ENCODE data around the gene RBP2.

Gene RBP2

GRCh38 chr3:139521144-139521543 lies 44.8 kb upstream of the RBP2 start:
- Histone ChIP-seq H3K27me3 (replicated peaks; ENCODE audit: insufficient read depth, low read length) (no peaks in the 10 kb centered on the region), H3K79me2 (ENCODE audit: low read length) (no peaks in the 10 kb centered on the region), H3F3A (ENCODE audit: insufficient read depth, low read length) (no peaks in the 10 kb centered on the region), H3K4me2 (ENCODE audit: low read depth, low read length) (no peak overlapping the region), H3K36me3 (replicated peaks; ENCODE audit: insufficient read depth, low read length) (no peaks in the 10 kb centered on the region), H3K9me2 (replicated peaks; ENCODE audit: insufficient read depth, low read length) (no peaks in the 10 kb centered on the region), H3K9me3 (replicated peaks; ENCODE audit: insufficient read depth, low read length) (no peaks in the 10 kb centered on the region), H3K9ac (ENCODE audit: low read length) (no peak overlapping the region), H2AFZ (ENCODE audit: low read length) (no peak overlapping the region), H3K4me1 (ENCODE audit: low read length) (no peaks in the 10 kb centered on the region), H4K20me1 (ENCODE audit: insufficient read depth, low read length) (no peaks in the 10 kb centered on the region), H3K27ac (ENCODE audit: low read length) (no peak overlapping the region), H3K4me3 (ENCODE audit: low read length) (no peak overlapping the region)
- no peak for DNase-seq
- TF ChIP-seq EZH2phosphoT487 (IDR thresholded peaks at IDR 0.05; ENCODE audit: low read length) (no peak), EZH2 (optimal IDR thresholded peaks at IDR 0.05; ENCODE audit: low read depth, low read length) (no peak)
- TF ChIP-seq, protein P1, sequence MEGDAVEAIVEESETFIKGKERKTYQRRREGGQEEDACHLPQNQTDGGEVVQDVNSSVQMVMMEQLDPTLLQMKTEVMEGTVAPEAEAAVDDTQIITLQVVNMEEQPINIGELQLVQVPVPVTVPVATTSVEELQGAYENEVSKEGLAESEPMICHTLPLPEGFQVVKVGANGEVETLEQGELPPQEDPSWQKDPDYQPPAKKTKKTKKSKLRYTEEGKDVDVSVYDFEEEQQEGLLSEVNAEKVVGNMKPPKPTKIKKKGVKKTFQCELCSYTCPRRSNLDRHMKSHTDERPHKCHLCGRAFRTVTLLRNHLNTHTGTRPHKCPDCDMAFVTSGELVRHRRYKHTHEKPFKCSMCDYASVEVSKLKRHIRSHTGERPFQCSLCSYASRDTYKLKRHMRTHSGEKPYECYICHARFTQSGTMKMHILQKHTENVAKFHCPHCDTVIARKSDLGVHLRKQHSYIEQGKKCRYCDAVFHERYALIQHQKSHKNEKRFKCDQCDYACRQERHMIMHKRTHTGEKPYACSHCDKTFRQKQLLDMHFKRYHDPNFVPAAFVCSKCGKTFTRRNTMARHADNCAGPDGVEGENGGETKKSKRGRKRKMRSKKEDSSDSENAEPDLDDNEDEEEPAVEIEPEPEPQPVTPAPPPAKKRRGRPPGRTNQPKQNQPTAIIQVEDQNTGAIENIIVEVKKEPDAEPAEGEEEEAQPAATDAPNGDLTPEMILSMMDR (IDR thresholded peaks at IDR 0.05; ENCODE audit: low read length), result no peak

- no peaks in the 10 kb centered on the region for H3F3A ChIP-seq (ENCODE audit: insufficient read depth, low read length)
- no peak for TF ChIP-seq EZH2phosphoT487 (IDR thresholded peaks at IDR 0.05; ENCODE audit: low read length)
- TF ChIP-seq, protein P1 (IDR thresholded peaks at IDR 0.05; ENCODE audit: low read length), result peak; percentile 32
- no peaks in the 10 kb centered on the region for H3K4me1 ChIP-seq (ENCODE audit: low read length)
- peak; percentile 8 for DNase-seq
- H3K4me3 ChIP-seq (ENCODE audit: low read length), result no peak overlapping the region
- H4K20me1 ChIP-seq (ENCODE audit: insufficient read depth, low read length), result no peaks in the 10 kb centered on the region
- H3K9ac ChIP-seq (ENCODE audit: low read length), result no peak overlapping the region
- no peaks in the 10 kb centered on the region for H3K27me3 ChIP-seq (replicated peaks; ENCODE audit: insufficient read depth, low read length)
- no peak overlapping the region for H3K27ac ChIP-seq (ENCODE audit: low read length)
- H2AFZ ChIP-seq (ENCODE audit: low read length), result no peak overlapping the region
- H3K9me3 ChIP-seq (replicated peaks; ENCODE audit: insufficient read depth, low read length), result no peaks in the 10 kb centered on the region
- H3K36me3 ChIP-seq (replicated peaks; ENCODE audit: insufficient read depth, low read length), result no peaks in the 10 kb centered on the region
- no peak overlapping the region for H3K4me2 ChIP-seq (ENCODE audit: low read depth, low read length)
- no peaks in the 10 kb centered on the region for H3K79me2 ChIP-seq (ENCODE audit: low read length)
- no peaks in the 10 kb centered on the region for H3K9me2 ChIP-seq (replicated peaks; ENCODE audit: insufficient read depth, low read length)
Observed at GRCh38 chr3:139519998-139520737, 43.9 kb upstream of the RBP2 start.

DNA sequence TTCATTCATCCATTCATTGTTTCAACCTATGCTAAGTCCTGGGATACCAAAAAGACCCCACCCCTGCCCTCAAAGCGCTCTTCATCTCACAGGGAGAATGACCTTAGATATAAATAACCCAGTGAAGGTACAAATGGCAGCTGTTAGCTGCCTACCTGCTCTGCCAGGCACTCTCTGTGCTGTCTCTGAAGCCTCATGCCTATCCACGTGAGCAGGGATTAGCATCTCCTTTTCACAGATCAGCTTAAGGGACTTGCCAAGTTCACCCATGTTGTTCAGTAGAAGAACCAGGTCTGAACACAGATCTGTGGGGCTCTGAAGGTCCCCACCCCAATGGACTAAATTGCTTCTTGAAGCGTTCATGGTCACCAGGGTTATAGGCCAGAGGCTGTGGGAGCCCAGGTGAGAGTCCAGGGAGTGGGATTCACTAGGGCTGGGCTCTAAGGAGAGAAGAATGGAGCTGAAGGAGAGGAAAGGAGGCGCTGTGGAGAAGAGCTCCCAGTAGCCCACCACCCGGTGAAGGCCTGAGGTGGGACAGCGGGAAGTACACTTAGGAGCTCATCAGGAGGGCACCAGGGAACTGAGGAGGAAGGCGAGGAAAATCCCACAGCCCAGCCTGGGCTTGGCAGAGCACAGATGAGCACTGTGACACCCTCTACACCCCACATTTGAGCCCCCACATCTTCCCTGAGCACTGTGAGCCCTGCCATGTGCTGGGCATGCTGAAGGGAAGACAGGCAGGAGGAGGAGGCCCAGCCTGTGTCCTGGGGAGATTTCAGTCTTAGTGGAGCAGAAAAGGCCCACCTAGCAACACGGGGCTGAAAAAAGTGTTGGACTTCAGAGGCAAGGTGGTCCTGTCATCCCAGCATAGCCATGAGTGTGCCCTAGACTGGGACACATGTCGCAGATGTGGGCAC lies 42.9 kb upstream of the RBP2 start:
- no peaks in the 10 kb centered on the region for H3K9me3 ChIP-seq (replicated peaks; ENCODE audit: insufficient read depth, low read length)
- H3K27ac ChIP-seq (ENCODE audit: low read length), result no peak overlapping the region
- H3K9me2 ChIP-seq (replicated peaks; ENCODE audit: insufficient read depth, low read length), result no peaks in the 10 kb centered on the region
- no peak overlapping the region for H3K4me3 ChIP-seq (ENCODE audit: low read length)
- no peaks in the 10 kb centered on the region for H4K20me1 ChIP-seq (ENCODE audit: insufficient read depth, low read length)
- TF ChIP-seq EZH2phosphoT487 (IDR thresholded peaks at IDR 0.05; ENCODE audit: low read length), result no peak
- TF ChIP-seq EZH2 (optimal IDR thresholded peaks at IDR 0.05; ENCODE audit: low read depth, low read length), result no peak
- TF ChIP-seq, protein P1 (IDR thresholded peaks at IDR 0.05; ENCODE audit: low read length), result no peak
- H3K9ac ChIP-seq (ENCODE audit: low read length), result no peak overlapping the region
- no peaks in the 10 kb centered on the region for H3K79me2 ChIP-seq (ENCODE audit: low read length)
- no peak overlapping the region for H2AFZ ChIP-seq (ENCODE audit: low read length)
- no peaks in the 10 kb centered on the region for H3F3A ChIP-seq (ENCODE audit: insufficient read depth, low read length)
- H3K4me1 ChIP-seq (ENCODE audit: low read length), result no peaks in the 10 kb centered on the region
- no peaks in the 10 kb centered on the region for H3K27me3 ChIP-seq (replicated peaks; ENCODE audit: insufficient read depth, low read length)
- H3K36me3 ChIP-seq (replicated peaks; ENCODE audit: insufficient read depth, low read length), result no peaks in the 10 kb centered on the region
- no peak overlapping the region for H3K4me2 ChIP-seq (ENCODE audit: low read depth, low read length)
- no peak for DNase-seq

Measured in MM.1S (cell line).